ENCODE data around the gene FBXL3. TPM values are rescaled to one million over a fixed set of nuclear protein-coding genes. Genes with fewer than 3 reads are reported as not detected.

Gene FBXL3
- total and polyA plus RNA-seq, 4 donors: 10.2 to 60.4 (median 28.1) TPM

DNA sequence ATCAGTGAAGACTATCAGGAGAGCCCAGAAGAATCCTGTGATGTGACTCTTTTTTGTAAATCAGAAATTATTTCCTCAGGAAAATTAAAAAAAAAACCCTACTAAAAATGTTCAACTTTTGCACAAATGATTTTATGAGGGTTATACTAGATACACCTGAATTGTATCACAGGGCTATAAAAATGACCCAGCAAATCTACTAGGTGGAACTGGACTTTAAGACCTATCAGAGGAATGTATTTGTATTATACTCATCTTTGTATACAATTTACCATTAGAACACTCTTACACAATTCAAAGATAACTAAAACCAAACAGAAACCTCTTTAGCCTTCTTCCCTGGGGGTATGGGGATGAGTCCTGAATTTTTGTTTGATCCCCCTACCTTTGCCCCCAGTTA, 7.2 kb downstream of the FBXL3 start:
- no peak overlapping the region for H3K4me3 ChIP-seq (ENCODE audit: low read depth in 1 of 3, low read length in 3 of 3)
- peaks cover 4 to 16% (median 7%) of the 10 kb centered on the region in 4 donors for H3K4me1 ChIP-seq (ENCODE audit: control insufficient read depth in 4 of 4, insufficient read depth in 4 of 4, low read length in 3 of 4)
- H3K9me3 ChIP-seq (ENCODE audit: control insufficient read depth in 4 of 4, low read length in 3 of 4): no peaks in the 10 kb centered on the region
- no peak for TF ChIP-seq GABPA (IDR thresholded peaks at IDR 0.05 in 1 of 2, conservative IDR thresholded peaks at IDR 0.05 in 1 of 2)
- no peak for TF ChIP-seq HNF4G (IDR thresholded peaks at IDR 0.05)
- TF ChIP-seq, protein P1, sequence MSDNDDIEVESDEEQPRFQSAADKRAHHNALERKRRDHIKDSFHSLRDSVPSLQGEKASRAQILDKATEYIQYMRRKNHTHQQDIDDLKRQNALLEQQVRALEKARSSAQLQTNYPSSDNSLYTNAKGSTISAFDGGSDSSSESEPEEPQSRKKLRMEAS (IDR thresholded peaks at IDR 0.05): no peak
- TF ChIP-seq, protein P2, sequence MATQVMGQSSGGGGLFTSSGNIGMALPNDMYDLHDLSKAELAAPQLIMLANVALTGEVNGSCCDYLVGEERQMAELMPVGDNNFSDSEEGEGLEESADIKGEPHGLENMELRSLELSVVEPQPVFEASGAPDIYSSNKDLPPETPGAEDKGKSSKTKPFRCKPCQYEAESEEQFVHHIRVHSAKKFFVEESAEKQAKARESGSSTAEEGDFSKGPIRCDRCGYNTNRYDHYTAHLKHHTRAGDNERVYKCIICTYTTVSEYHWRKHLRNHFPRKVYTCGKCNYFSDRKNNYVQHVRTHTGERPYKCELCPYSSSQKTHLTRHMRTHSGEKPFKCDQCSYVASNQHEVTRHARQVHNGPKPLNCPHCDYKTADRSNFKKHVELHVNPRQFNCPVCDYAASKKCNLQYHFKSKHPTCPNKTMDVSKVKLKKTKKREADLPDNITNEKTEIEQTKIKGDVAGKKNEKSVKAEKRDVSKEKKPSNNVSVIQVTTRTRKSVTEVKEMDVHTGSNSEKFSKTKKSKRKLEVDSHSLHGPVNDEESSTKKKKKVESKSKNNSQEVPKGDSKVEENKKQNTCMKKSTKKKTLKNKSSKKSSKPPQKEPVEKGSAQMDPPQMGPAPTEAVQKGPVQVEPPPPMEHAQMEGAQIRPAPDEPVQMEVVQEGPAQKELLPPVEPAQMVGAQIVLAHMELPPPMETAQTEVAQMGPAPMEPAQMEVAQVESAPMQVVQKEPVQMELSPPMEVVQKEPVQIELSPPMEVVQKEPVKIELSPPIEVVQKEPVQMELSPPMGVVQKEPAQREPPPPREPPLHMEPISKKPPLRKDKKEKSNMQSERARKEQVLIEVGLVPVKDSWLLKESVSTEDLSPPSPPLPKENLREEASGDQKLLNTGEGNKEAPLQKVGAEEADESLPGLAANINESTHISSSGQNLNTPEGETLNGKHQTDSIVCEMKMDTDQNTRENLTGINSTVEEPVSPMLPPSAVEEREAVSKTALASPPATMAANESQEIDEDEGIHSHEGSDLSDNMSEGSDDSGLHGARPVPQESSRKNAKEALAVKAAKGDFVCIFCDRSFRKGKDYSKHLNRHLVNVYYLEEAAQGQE (IDR thresholded peaks at IDR 0.05): no peak
- TF ChIP-seq HNF4A (conservative IDR thresholded peaks at IDR 0.05): no peak
- TF ChIP-seq YY1 (IDR thresholded peaks at IDR 0.05): no peak
- no peak for TF ChIP-seq NR2F2 (IDR thresholded peaks at IDR 0.05)
- no peak for TF ChIP-seq RAD21 (IDR thresholded peaks at IDR 0.05)
- no peak for TF ChIP-seq TAF1 (conservative IDR thresholded peaks at IDR 0.05)
- TF ChIP-seq, protein P3, sequence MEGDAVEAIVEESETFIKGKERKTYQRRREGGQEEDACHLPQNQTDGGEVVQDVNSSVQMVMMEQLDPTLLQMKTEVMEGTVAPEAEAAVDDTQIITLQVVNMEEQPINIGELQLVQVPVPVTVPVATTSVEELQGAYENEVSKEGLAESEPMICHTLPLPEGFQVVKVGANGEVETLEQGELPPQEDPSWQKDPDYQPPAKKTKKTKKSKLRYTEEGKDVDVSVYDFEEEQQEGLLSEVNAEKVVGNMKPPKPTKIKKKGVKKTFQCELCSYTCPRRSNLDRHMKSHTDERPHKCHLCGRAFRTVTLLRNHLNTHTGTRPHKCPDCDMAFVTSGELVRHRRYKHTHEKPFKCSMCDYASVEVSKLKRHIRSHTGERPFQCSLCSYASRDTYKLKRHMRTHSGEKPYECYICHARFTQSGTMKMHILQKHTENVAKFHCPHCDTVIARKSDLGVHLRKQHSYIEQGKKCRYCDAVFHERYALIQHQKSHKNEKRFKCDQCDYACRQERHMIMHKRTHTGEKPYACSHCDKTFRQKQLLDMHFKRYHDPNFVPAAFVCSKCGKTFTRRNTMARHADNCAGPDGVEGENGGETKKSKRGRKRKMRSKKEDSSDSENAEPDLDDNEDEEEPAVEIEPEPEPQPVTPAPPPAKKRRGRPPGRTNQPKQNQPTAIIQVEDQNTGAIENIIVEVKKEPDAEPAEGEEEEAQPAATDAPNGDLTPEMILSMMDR (IDR thresholded peaks at IDR 0.05; ENCODE audit: low read depth, low read length, missing input control): no peak
- no peak for TF ChIP-seq JUND (IDR thresholded peaks at IDR 0.05)
- no peak for TF ChIP-seq EGR1 (IDR thresholded peaks at IDR 0.05; ENCODE audit: low read depth in 2 of 2)
- TF ChIP-seq, protein P4, sequence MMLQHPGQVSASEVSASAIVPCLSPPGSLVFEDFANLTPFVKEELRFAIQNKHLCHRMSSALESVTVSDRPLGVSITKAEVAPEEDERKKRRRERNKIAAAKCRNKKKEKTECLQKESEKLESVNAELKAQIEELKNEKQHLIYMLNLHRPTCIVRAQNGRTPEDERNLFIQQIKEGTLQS (IDR thresholded peaks at IDR 0.05): no peak
- no peak for TF ChIP-seq FOXA1 (IDR thresholded peaks at IDR 0.05)
- TF ChIP-seq RXRA (IDR thresholded peaks at IDR 0.05): no peak
- TF ChIP-seq, protein P5, sequence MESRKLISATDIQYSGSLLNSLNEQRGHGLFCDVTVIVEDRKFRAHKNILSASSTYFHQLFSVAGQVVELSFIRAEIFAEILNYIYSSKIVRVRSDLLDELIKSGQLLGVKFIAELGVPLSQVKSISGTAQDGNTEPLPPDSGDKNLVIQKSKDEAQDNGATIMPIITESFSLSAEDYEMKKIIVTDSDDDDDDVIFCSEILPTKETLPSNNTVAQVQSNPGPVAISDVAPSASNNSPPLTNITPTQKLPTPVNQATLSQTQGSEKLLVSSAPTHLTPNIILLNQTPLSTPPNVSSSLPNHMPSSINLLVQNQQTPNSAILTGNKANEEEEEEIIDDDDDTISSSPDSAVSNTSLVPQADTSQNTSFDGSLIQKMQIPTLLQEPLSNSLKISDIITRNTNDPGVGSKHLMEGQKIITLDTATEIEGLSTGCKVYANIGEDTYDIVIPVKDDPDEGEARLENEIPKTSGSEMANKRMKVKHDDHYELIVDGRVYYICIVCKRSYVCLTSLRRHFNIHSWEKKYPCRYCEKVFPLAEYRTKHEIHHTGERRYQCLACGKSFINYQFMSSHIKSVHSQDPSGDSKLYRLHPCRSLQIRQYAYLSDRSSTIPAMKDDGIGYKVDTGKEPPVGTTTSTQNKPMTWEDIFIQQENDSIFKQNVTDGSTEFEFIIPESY (IDR thresholded peaks at IDR 0.05): no peak
- no peak for TF ChIP-seq FOXA2 (IDR thresholded peaks at IDR 0.05)
- no peak for TF ChIP-seq SP1 (IDR thresholded peaks at IDR 0.05)
- peaks cover 1 to 29% (median 15%) of the 10 kb centered on the region in 4 donors for H3K36me3 ChIP-seq (ENCODE audit: control insufficient read depth in 4 of 4, insufficient read depth in 3 of 4, low read depth in 1 of 4, low read length in 3 of 4)
- DNase-seq (ENCODE audit: low spot score): no peak
- no peak overlapping the region for H3K9ac ChIP-seq (ENCODE audit: low read depth in 1 of 2, low read length in 2 of 2)
- H3K27ac ChIP-seq (ENCODE audit: low read depth in 1 of 2, low read length in 2 of 2): no peak overlapping the region
- no peaks in the 10 kb centered on the region for H3K27me3 ChIP-seq (ENCODE audit: control insufficient read depth in 4 of 4, insufficient read depth in 4 of 4, low read length in 3 of 4)

Measured in liver (tissue), 9 donors.